Smooth muscle cell (in vitro differentiated cells): ENCODE measurements around the gene COL4A1. TPM values are rescaled to one million over a fixed set of nuclear protein-coding genes. Genes with fewer than 3 reads are reported as not detected.

ENCODE experiments used
- DNase-seq: peaks from one replicate; lab custom pipeline; 2025; ENCODE audit not compliant: unreplicated experiment; lab: John Stamatoyannopoulos, UW
- H2AFZ ChIP-seq: fragments of 200-600 bp; sonication (generic); 2 replicates; pipeline ENCODE4 v1.6.0; 2016; ENCODE audit warnings: antibody characterized with exemption, low read depth, mild to moderate bottlenecking
- H3F3A ChIP-seq: fragments of 200-600 bp; sonication (generic); 2 replicates; pipeline ENCODE4 v1.6.0; 2017; ENCODE audit warnings: antibody characterized with exemption, low read depth
- H3K27ac ChIP-seq: fragments of 200-600 bp; sonication (generic); 2 replicates; pipeline ENCODE4 v1.5.1; 2016; ENCODE audit warnings: low read depth, mild to moderate bottlenecking
- H3K27me3 ChIP-seq: fragments of 200-600 bp; sonication (generic); 2 replicates; pipeline ENCODE4 v1.6.1; 2016; ENCODE audit warnings: low read depth, mild to moderate bottlenecking
- H3K36me3 ChIP-seq: fragments of 200-600 bp; sonication (generic); 2 replicates; pipeline ENCODE4 v1.5.1; 2016; ENCODE audit warnings: low read depth
- H3K4me1 ChIP-seq: fragments of 200-600 bp; sonication (generic); 2 replicates; pipeline ENCODE4 v1.5.1; 2016; ENCODE audit warnings: low read depth
- H3K4me2 ChIP-seq: fragments of 200-600 bp; sonication (generic); 2 replicates; pipeline ENCODE4 v1.6.0; 2016; ENCODE audit warnings: mild to moderate bottlenecking
- H3K4me3 ChIP-seq: fragments of 200-600 bp; sonication (generic); 2 replicates; pipeline ENCODE4 v1.5.1; 2016; ENCODE audit warnings: mild to moderate bottlenecking
- H3K79me2 ChIP-seq: fragments of 200-600 bp; sonication (generic); 2 replicates; pipeline ENCODE4 v1.6.0; 2016; ENCODE audit warnings: low read depth, mild to moderate bottlenecking
- H3K9ac ChIP-seq: fragments of 200-600 bp; sonication (generic); 2 replicates; pipeline ENCODE4 v1.6.0; 2016; ENCODE audit warnings: low read depth
- H3K9me3 ChIP-seq: fragments of 200-600 bp; sonication (generic); replicated peaks from 2 replicates; pipeline ENCODE4 v1.5.1; 2016; ENCODE audit warnings: low read depth
- H4K20me1 ChIP-seq: fragments of 200-600 bp; sonication (generic); 2 replicates; pipeline ENCODE4 v1.6.0; 2016; ENCODE audit warnings: low read depth
- WGBS: methylation state at CpG from one replicate; pipeline ENCODE4 v1.1.7; 2016; ENCODE audit warnings: low lambda C conversion rate; 5-methylcytosine and 5-hydroxymethylcytosine counted together
- polyA plus RNA-seq: library from polyadenylated mRNA; unstranded; fragments of >200 nt; fragmentation: Nextera tagmentation; extraction: Ambion mirVana; gene quantifications from 2 replicates; pipeline ENCODE4 v1.2.1, GENCODE V29; 2016
- total RNA-seq: library from RNA; depleted of rRNA; stranded (reverse); fragments of >200 nt; gene quantifications from 2 replicates; pipeline ENCODE4 v1.2.3, GENCODE V29; 2014
- TF ChIP-seq, protein P1 (sequence below): fragments of 200-600 bp; sonication (generic); IDR thresholded peaks from 2 replicates; pipeline ENCODE4 v1.5.1; 2017; ENCODE audit warnings: borderline replicate concordance, mild to moderate bottlenecking, antibody characterized with exemption; ENCODE audit not compliant: insufficient read depth, poor library complexity, severe bottlenecking

Gene COL4A1
- total and polyA plus RNA-seq, 2 experiments from 2014 or later: 2,409 to 4,372 TPM

DNA sequence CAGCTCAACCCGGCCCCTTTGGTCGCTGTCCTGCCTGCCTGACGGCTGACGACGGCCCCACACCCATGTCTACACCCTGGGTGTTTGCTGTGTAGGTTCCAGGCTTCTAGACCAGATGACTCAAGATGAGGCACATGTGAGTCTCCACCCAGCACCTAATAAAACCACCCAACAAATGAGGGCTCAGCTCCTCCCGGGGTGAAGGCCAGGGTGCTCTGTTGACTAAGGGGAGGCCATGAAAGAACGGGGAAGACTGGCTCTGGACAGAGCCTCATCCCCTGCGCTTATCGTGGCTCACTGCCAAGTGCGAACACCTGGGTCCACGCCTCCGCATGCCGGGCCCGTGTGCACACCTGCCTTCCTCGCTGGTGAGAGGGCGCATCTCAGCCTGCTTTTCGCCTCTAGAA is 39.7 kb upstream of the COL4A1 start:
- 89% methylated on average over 17 of the region's 17 CpGs for WGBS
- Histone ChIP-seq H3K4me2 (peak overlapping the region; percentile 60), H3K9ac (peak overlapping the region; percentile 69), H3K27me3 (no peaks in the 10 kb centered on the region), H4K20me1 (peaks cover 97% of the 10 kb centered on the region), H3K9me3 (no peaks in the 10 kb centered on the region), H3K4me1 (peaks cover 14% of the 10 kb centered on the region), H3K27ac (peak overlapping the region; percentile 96), H3F3A (peaks cover 88% of the 10 kb centered on the region), H2AFZ (no peak overlapping the region), H3K79me2 (peaks cover 96% of the 10 kb centered on the region), H3K4me3 (no peak overlapping the region), H3K36me3 (no peaks in the 10 kb centered on the region)
- no peak for DNase-seq
- TF ChIP-seq, protein P1, sequence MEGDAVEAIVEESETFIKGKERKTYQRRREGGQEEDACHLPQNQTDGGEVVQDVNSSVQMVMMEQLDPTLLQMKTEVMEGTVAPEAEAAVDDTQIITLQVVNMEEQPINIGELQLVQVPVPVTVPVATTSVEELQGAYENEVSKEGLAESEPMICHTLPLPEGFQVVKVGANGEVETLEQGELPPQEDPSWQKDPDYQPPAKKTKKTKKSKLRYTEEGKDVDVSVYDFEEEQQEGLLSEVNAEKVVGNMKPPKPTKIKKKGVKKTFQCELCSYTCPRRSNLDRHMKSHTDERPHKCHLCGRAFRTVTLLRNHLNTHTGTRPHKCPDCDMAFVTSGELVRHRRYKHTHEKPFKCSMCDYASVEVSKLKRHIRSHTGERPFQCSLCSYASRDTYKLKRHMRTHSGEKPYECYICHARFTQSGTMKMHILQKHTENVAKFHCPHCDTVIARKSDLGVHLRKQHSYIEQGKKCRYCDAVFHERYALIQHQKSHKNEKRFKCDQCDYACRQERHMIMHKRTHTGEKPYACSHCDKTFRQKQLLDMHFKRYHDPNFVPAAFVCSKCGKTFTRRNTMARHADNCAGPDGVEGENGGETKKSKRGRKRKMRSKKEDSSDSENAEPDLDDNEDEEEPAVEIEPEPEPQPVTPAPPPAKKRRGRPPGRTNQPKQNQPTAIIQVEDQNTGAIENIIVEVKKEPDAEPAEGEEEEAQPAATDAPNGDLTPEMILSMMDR: no peak

DNA sequence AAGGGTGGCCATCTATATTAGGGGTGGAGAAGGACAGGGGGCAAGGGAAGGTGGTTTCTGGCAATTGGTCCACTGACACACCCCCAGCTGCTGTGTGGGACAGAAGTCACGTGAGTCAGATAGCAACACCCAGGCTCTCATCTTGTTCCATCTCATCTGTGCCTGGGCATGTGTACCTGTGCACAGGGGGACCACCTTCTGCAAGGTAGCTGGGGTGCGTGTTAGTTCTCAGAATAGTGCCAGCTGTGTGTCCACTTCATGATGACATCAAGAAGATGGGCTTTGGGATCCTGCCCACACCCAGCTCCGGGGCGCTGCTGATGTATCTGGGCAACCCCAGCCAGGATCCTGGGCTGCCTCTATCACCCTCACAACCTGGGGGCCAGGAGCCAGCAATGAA is 38.7 kb upstream of the COL4A1 start:
- Histone ChIP-seq H2AFZ (no peak overlapping the region), H3K9me3 (no peaks in the 10 kb centered on the region), H4K20me1 (peaks cover 95% of the 10 kb centered on the region), H3K79me2 (peaks cover 92% of the 10 kb centered on the region), H3K27me3 (no peaks in the 10 kb centered on the region), H3K36me3 (no peaks in the 10 kb centered on the region), H3K9ac (peak overlapping the region; percentile 69), H3K4me1 (peaks cover 19% of the 10 kb centered on the region), H3K4me3 (no peak overlapping the region), H3K4me2 (no peak overlapping the region), H3K27ac (peak overlapping the region; percentile 96), H3F3A (peaks cover 86% of the 10 kb centered on the region)
- DNase-seq: no peak
- WGBS: 89% methylated on average over 4 of the region's 4 CpGs
- TF ChIP-seq, protein P1: no peak

GRCh38 chr13:110345266-110345665 is 38.3 kb upstream of the COL4A1 start:
- H3K79me2 ChIP-seq: peaks cover 92% of the 10 kb centered on the region
- DNase-seq: no peak
- H2AFZ ChIP-seq: no peak overlapping the region
- H3K36me3 ChIP-seq: no peaks in the 10 kb centered on the region
- H3F3A ChIP-seq: peaks cover 86% of the 10 kb centered on the region
- H3K27ac ChIP-seq: peak overlapping the region; percentile 96
- whole genome bisulfite sequencing: 96% methylated on average over 7 of the region's 7 CpGs
- no peak overlapping the region for H3K4me2 ChIP-seq
- peaks cover 95% of the 10 kb centered on the region for H4K20me1 ChIP-seq
- no peaks in the 10 kb centered on the region for H3K27me3 ChIP-seq
- H3K9me3 ChIP-seq: no peaks in the 10 kb centered on the region
- TF ChIP-seq, protein P1: no peak
- H3K4me3 ChIP-seq: no peak overlapping the region
- peak overlapping the region; percentile 1 for H3K9ac ChIP-seq
- peaks cover 23% of the 10 kb centered on the region for H3K4me1 ChIP-seq

GRCh38 chr13:110344320-110344719 is 37.4 kb upstream of the COL4A1 start:
- Histone ChIP-seq H3K4me3 (no peak overlapping the region), H3K27me3 (no peaks in the 10 kb centered on the region), H3K4me2 (peak overlapping the region; percentile 20), H3K4me1 (peaks cover 28% of the 10 kb centered on the region), H2AFZ (no peak overlapping the region), H4K20me1 (peaks cover 95% of the 10 kb centered on the region), H3K9ac (peak overlapping the region; percentile 1), H3F3A (peaks cover 84% of the 10 kb centered on the region), H3K9me3 (no peaks in the 10 kb centered on the region), H3K36me3 (no peaks in the 10 kb centered on the region), H3K79me2 (peaks cover 92% of the 10 kb centered on the region), H3K27ac (peak overlapping the region; percentile 96)
- DNase-seq: no peak
- TF ChIP-seq, protein P1: no peak
- WGBS: 84% methylated on average over 5 of the region's 5 CpGs
